PC-3 (cell line): ENCODE measurements around the gene PLXNA4. TPM values are rescaled to one million over a fixed set of nuclear protein-coding genes. Genes with fewer than 3 reads are reported as not detected.

Source experiments
- ATAC-seq: fragments of 200-7000 bp; cut with Tn5 transposase; 2 replicates; pipeline ENCODE4 v1.9.1; 2020; ENCODE audit warnings: mild to moderate bottlenecking, moderate library complexity
- BruUV-seq: library from RNA; stranded (reverse); fragments of 400-500 nt; replicated peaks from 2 replicates; lab custom pipeline; 2021; lab: Mats Ljungman, UMichigan
- CTCF ChIA-PET: fragments of 300-600 bp; sonication (Branson Sonifier 250); formaldehyde crosslinking; loops from one replicate; lab custom pipeline; 2022; ENCODE audit warnings: antibody characterized with exemption; lab: Charles Lee
- POLR2A ChIA-PET: fragments of 300-600 bp; sonication (Branson Sonifier 250); formaldehyde crosslinking; loops from one replicate; lab custom pipeline; 2022; ENCODE audit warnings: antibody characterized with exemption; ENCODE audit not compliant: unreplicated experiment; lab: Charles Lee
- DNase-seq: peaks from one replicate; pipeline ENCODE4 v3.0.0-alpha.2; 2015
- H2AFZ ChIP-seq: fragments of 300-600 bp; sonication (generic); 2 replicates; pipeline ENCODE4 v1.6.0; 2016; ENCODE audit warnings: antibody characterized with exemption, low read length
- H3F3A ChIP-seq: fragments of 300-600 bp; sonication (generic); one replicate; pipeline ENCODE4 v1.6.0; 2017; ENCODE audit warnings: antibody characterized with exemption, low read length, control low read depth, mild to moderate bottlenecking; ENCODE audit not compliant: unreplicated experiment
- H3K27ac ChIP-seq: fragments of 300-600 bp; sonication (generic); 2 replicates; pipeline ENCODE4 v1.5.1; 2016; ENCODE audit warnings: mild to moderate bottlenecking, low read length
- H3K27me3 ChIP-seq: fragments of 300-600 bp; sonication (generic); 2 replicates; pipeline ENCODE4 v1.6.1; 2016; ENCODE audit warnings: low read length, mixed read lengths
- H3K36me3 ChIP-seq: fragments of 300-600 bp; sonication (generic); 2 replicates; pipeline ENCODE4 v1.6.1; 2016; ENCODE audit warnings: low read depth, mixed run types, low read length, mixed read lengths
- H3K4me1 ChIP-seq: fragments of 300-600 bp; sonication (generic); 2 replicates; pipeline ENCODE4 v1.5.1; 2016; ENCODE audit warnings: low read length; ENCODE audit not compliant: insufficient read depth
- H3K4me2 ChIP-seq: fragments of 300-600 bp; sonication (generic); 2 replicates; pipeline ENCODE4 v1.6.0; 2016; ENCODE audit warnings: low read length
- H3K4me3 ChIP-seq: fragments of 300-600 bp; sonication (generic); 2 replicates; pipeline ENCODE4 v1.5.1; 2016; ENCODE audit warnings: mild to moderate bottlenecking, low read length, mixed read lengths
- H3K79me2 ChIP-seq: fragments of 300-600 bp; sonication (generic); 2 replicates; pipeline ENCODE4 v1.6.1; 2017; ENCODE audit warnings: low read length, mixed read lengths
- H3K9ac ChIP-seq: fragments of 300-600 bp; sonication (generic); 2 replicates; pipeline ENCODE4 v1.6.0; 2016; ENCODE audit warnings: mild to moderate bottlenecking, low read length
- H3K9me2 ChIP-seq: fragments of 300-600 bp; sonication (generic); replicated peaks from 2 replicates; pipeline ENCODE4 v1.6.1; 2016; ENCODE audit warnings: mixed run types, low read length, mixed read lengths
- H3K9me3 ChIP-seq: fragments of 300-600 bp; sonication (generic); 2 replicates; pipeline ENCODE4 v1.6.1; 2016; ENCODE audit warnings: low read length, mixed read lengths
- H4K20me1 ChIP-seq: fragments of 300-600 bp; sonication (generic); 2 replicates; pipeline ENCODE4 v1.6.1; 2016; ENCODE audit warnings: low read length, mixed read lengths
- EZH2 ChIP-seq: fragments of 300-600 bp; sonication (generic); IDR thresholded peaks from one replicate; pipeline ENCODE4 v1.6.1; 2017; ENCODE audit warnings: antibody characterized with exemption, mild to moderate bottlenecking, low read length; ENCODE audit not compliant: unreplicated experiment
- EZH2phosphoT487 ChIP-seq: fragments of 300-600 bp; sonication (generic); IDR thresholded peaks from 2 replicates; pipeline ENCODE4 v1.6.1; 2018; ENCODE audit warnings: mild to moderate bottlenecking, antibody characterized with exemption, low read length, borderline replicate concordance
- intact Hi-C: fragments of 100-400 bp; cut with micrococcal nuclease; formaldehyde crosslinking; loops from 2 replicates; pipeline ENCODE4 v1.9.0; 2023
- total RNA-seq: library from RNA; depleted of rRNA; stranded (reverse); fragments of >200 nt; gene quantifications from 2 replicates; pipeline ENCODE4 v1.2.3, GENCODE V29; 2014
- TF ChIP-seq, protein P1 (sequence below): fragments of 300-600 bp; sonication (generic); conservative IDR thresholded peaks from 2 replicates; pipeline ENCODE4 v1.5.1; 2017; ENCODE audit warnings: antibody characterized with exemption, low read depth, mild to moderate bottlenecking, low read length

PLXNA4 gene
- total RNA-seq, 1 experiment from 2014 or later = 1.2 TPM

GRCh38 chr7:132318352-132319318 is 257.6 kb downstream of the PLXNA4 start:
- H3K9me2 ChIP-seq = no peaks in the 10 kb centered on the region
- TF ChIP-seq, protein P1, sequence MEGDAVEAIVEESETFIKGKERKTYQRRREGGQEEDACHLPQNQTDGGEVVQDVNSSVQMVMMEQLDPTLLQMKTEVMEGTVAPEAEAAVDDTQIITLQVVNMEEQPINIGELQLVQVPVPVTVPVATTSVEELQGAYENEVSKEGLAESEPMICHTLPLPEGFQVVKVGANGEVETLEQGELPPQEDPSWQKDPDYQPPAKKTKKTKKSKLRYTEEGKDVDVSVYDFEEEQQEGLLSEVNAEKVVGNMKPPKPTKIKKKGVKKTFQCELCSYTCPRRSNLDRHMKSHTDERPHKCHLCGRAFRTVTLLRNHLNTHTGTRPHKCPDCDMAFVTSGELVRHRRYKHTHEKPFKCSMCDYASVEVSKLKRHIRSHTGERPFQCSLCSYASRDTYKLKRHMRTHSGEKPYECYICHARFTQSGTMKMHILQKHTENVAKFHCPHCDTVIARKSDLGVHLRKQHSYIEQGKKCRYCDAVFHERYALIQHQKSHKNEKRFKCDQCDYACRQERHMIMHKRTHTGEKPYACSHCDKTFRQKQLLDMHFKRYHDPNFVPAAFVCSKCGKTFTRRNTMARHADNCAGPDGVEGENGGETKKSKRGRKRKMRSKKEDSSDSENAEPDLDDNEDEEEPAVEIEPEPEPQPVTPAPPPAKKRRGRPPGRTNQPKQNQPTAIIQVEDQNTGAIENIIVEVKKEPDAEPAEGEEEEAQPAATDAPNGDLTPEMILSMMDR = peak; percentile 89
- TF ChIP-seq EZH2 (no peak), EZH2phosphoT487 (no peak)
- intact Hi-C loops = loop anchor here (1.0 to 2.0 kb wide), 4 partner anchors 76 to 372 kb away; no protein-coding TSS in a partner anchor
- H3K27ac ChIP-seq = no peak overlapping the region
- no peaks in the 10 kb centered on the region for H3K36me3 ChIP-seq
- DNase-seq = peak; percentile 79
- peaks cover 5% of the 10 kb centered on the region; the same call in 1 of the 2 replicates for H3K4me1 ChIP-seq
- no peaks in the 10 kb centered on the region for H3K27me3 ChIP-seq
- no peak overlapping the region for H3K9ac ChIP-seq
- peak overlapping the region; percentile 56 for H3K4me2 ChIP-seq
- CTCF ChIA-PET = interaction anchor here (0.6 to 1.4 kb wide), 6 partner anchors 9 to 262 kb away, joined by 3 to 12 read pairs (median 6); no protein-coding TSS in a partner anchor
- POLR2A ChIA-PET = no interaction called here
- peak overlapping the region; percentile 11; the same call in 1 of the 2 replicates for H3K4me3 ChIP-seq
- H4K20me1 ChIP-seq = no peaks in the 10 kb centered on the region
- H3K79me2 ChIP-seq = no peaks in the 10 kb centered on the region
- BruUV-seq = no TSS peak
- H3K9me3 ChIP-seq = no peaks in the 10 kb centered on the region
- peak overlapping the region; percentile 67 for H2AFZ ChIP-seq
- no peaks in the 10 kb centered on the region for H3F3A ChIP-seq
- peak; percentile 94 for ATAC-seq

DNA sequence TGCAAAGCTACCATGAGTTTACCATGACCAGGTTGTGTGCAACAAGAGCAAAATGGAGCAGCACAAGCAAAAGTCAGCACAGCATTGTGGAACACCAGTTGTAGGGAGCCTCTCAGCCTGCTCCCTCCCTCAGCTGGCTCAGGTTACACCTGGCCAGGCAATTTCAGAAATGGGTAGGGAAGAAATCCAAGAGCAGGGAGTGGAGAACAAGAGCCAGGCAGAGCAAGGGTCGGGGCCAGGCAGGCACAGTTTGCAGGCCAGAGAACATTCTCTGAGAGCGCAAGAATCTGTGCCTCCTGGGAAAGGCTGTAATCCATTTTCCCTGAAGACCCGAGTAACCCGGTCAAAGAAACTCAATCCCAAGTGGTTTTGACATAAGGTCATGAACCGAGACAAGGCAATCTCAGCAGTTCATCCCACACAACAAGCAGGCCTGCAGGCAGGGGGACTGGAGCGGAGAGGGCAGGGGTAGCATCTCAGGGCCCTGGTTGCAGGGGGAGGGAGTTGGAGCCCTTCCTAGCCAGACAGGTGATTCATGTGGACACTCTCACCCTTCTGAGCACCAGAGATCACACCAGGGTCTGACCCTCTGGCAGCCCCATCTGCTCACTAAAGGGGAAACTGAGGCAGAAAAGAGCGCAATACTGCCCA is 258.4 kb downstream of the PLXNA4 start:
- no TSS peak for BruUV-seq
- Histone ChIP-seq H3K4me1 (peaks cover 5% of the 10 kb centered on the region; the same call in 1 of the 2 replicates), H4K20me1 (no peaks in the 10 kb centered on the region), H3K9ac (no peak overlapping the region), H3K9me2 (no peaks in the 10 kb centered on the region), H3K36me3 (no peaks in the 10 kb centered on the region), H3K27me3 (no peaks in the 10 kb centered on the region), H3F3A (no peaks in the 10 kb centered on the region), H2AFZ (no peak overlapping the region), H3K9me3 (no peaks in the 10 kb centered on the region), H3K4me2 (no peak overlapping the region), H3K27ac (no peak overlapping the region), H3K79me2 (no peaks in the 10 kb centered on the region), H3K4me3 (no peak overlapping the region)
- CTCF ChIA-PET = interaction anchor here (1.1 kb wide), 1 partner anchor 147 kb away, joined by 3 read pairs; no protein-coding TSS in a partner anchor
- no peak for ATAC-seq
- TF ChIP-seq EZH2 (no peak), EZH2phosphoT487 (no peak)
- TF ChIP-seq, protein P1 = no peak
- POLR2A ChIA-PET = no interaction called here
- intact Hi-C loops = loop anchor here (1.0 to 2.0 kb wide), 4 partner anchors 77 to 371 kb away; no protein-coding TSS in a partner anchor
- no peak for DNase-seq
